Frontal cortex (tissue), 4 donors: ENCODE data around the gene ZNF511. TPM values are rescaled to one million over a fixed set of nuclear protein-coding genes. Genes with fewer than 3 reads are reported as not detected.

Experiments used
- DNase-seq, 2 donors: peaks; one replicate each; pipeline ENCODE4 v3.0.0; 2012; ENCODE audit warnings: low spot score in 2 of 2
- FAIRE-seq: peaks from 2 replicates; lab custom pipeline; 2012; peaks lifted over from hg19 to GRCh38; lab: Jason Lieb, UNC
- total RNA-seq: library from RNA; depleted of rRNA; stranded (reverse); fragments of >200 nt; gene quantifications from one replicate; pipeline ENCODE4 v1.2.3, GENCODE V29; 2014
- donor health status: control.
- donor health status: control.
- donor health status: control.

Gene ZNF511
- total RNA-seq, 1 donor from 2014 or later = 7.3 TPM

DNA sequence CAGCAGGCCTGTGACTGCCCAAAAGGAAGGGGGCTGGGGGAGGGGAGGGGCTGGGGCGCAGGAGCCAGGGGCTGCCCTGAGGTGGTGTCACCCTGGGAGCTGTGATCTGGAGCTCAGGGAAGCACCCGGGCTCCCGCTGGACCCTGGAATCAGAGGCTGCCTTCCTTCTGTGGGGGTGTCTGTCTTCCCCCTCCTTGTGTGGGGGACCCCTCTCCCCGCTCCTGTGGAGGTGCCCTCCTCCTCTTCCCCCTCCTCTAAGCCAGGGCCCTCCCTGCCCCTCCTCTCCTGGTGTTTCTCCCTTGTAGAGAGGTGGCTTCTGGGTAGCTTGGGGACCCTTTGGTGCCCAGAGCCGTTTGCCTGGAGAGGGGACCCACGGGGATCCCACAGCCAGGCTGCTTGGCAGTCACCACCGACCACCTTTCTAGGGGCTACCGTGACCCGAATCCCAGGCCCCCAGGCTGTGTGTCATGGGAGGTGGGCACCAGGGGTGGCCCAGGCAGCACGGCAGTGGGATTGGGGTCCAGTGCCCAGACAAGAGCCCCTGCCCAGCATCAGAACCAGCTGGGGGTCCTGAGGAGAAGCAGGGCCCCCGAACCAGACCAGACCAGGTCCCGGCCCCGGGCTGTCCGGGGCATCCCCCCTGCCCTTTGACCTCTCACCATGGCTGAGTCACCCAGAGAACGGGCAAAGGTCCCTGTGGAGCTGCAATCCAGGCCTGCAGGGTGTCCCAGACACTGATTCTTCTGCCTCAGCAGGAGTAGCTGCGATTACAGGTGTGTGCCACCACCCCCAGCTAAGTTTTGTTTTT lies 39.2 kb downstream of the ZNF511 start:
- DNase-seq = no peak
- FAIRE-seq = no peak

DNA sequence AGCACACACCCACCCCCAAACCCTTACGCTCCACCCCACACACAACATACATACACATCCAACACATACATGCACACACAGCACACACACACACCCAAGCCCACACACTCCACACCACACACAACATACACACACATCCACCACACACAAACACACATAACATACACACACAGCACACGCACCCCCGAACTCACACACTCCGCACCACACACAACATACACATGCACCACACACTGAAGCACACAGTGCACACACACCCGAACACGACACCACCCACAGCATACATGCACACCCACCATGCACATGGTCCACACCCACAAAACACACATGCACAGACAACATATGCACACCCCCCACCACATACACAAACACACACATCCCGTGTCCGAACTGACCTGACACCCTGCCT lies 40.5 kb downstream of the ZNF511 start:
- no peak for FAIRE-seq
- no peak for DNase-seq

DNA sequence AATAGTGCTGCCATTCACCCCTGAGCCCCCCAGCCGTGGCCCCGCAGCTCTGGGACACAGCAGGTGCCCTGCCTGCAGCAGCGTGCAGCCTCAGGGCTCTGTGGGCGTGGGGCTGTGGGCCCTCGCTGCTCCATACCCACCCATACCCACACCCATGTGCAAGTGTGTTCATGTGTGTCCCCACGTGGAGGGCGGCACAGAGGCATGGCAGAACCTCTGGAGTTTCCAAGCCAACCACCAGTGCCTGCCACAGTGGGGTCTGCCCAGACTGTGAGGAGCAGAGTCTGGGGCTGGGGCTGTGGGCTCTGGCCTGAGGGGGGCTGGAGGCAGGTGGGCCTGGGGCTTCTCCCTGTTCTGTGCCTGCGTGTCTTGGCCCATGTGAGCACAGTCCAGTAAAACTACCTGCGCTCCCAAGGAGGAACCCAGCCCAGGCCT lies 40.9 kb downstream of the ZNF511 start:
- DNase-seq = no peak

DNA sequence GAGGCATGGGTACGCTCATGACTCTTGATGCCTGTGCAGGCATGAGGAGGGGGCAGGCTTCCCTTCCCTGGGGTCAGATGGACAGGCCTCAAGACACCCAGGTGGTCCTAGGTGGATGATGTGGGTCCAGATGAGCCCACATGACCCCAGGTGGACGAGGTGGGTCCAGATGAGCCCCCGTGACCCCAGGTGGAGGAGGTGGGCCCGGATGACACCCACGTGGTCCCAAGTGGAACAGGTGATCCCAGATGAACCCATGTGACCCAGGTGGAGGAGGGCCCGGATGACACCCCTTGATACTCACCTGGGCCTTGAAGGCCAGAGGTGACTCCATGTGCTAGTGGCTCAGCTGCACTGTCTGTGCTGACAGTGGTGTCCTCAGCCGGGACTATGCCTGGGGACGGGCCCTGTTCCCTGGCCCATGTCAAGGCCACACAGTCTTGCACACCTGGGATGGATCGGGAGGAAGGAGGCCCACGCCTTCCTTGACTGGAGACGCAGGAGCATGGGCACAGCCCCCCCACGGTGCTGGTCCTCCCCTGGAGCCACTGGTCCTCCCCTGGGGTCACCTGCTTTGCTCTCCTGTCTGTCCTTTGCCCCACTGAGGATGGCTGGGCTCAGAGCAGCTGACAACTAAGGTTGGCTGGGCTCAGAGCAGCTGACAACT lies 41.7 kb downstream of the ZNF511 start:
- DNase-seq = no peak
- FAIRE-seq = no peak

More for the DNA sequence above, 40.9 kb downstream of the ZNF511 start:
- FAIRE-seq = no peak

DNA sequence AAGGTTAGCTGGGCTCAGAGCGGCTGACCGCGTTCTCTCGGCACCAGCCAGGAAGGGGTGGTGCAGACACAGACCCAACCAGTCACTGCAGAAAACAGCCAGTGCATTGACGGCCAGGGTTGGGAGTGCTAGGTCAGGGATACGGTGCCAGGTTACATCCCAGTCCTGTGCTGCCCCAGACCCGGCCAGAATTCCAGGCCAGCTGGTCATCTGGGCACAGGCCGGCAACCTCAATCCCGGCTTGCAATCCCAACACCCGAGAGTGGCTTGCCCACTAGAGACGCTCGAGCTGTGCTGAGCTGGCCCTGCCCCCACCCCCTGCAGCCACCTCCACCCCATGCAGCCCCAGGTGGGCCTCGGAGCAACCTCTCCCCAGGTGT lies 42.2 kb downstream of the ZNF511 start:
- no peak for DNase-seq

DNA sequence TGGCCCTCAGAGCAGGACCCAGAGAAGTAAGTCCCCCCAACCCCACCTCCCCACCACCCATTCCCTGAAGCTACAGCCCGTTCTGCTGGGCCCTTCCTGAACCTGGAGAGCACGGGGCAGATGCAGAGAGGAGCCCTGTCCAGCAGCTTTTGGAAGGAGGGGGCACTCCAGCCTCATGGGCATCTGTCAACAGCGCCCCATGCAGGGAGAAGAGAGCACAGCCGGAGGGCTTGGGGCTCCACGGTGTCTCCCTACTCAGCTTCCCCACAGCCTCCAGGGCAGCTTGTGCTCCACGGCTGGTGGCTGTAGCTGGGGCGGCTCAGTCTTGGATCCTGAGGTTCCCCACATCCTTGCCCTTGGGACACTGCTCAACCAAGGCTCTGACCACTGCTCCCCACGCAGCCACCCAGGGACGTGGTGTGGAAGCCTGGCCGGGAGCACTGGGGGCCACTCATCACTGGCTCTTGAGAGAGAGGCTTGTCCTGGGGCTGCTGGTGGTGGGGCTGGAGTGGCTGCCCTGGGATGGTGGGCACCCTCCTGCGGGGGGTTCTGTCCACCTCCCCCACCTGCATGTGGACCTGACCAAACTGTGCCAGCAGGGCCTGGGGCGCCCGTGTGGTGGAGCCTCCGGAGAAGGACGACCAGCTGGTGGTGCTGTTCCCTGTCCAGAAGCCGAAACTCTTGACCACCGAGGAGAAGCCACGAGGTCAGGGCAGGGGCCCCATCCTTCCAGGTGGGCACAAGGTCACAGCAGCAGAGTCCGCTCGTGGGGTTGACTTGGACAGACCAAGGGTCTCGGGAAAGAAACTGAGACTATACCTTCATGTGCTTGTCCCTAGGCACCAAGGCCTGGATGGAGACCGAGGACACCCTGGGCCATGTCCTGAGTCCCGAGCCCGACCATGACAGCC lies 42.9 kb downstream of the ZNF511 start:
- no peak for FAIRE-seq
- no peak for DNase-seq

More for the DNA sequence above, 42.2 kb downstream of the ZNF511 start:
- FAIRE-seq = no peak

DNA sequence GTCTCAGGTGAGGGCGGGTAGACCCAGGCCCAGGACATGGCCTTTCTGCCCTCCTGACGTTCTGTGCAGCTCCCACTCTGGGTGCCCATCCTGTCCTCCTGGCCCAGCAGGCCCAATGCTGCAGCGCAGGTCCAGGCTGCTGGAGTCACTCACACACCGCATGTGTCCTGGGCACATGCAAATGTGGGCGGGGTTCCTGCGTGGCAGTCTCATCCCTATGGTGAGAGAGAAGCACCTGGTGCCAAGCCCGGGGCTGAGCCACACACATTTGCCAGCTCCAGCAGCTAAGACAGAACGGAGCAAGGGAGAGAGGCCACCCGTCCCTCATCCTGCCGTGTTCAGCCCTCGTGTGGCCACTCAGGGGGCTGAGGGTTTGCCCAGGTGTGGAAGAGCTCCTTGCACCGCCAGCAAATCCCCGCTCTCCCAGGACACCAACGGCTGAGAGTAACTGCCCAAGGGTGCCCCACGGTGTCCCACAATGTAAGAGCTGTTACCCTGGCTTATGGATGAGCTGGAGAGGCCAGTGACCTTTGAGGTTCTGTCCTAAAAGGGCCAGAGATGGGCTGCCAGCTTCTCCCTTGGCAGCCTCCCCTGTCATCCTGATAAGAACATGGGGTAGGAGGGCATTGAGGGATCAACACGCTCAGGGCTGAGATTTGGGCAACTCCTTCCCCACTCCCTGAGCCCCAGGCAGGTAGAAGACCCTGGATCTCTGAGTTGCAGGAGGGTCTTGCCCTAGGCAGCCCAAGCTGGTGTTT lies 44.7 kb downstream of the ZNF511 start:
- DNase-seq (no peak), FAIRE-seq (no peak)

DNA sequence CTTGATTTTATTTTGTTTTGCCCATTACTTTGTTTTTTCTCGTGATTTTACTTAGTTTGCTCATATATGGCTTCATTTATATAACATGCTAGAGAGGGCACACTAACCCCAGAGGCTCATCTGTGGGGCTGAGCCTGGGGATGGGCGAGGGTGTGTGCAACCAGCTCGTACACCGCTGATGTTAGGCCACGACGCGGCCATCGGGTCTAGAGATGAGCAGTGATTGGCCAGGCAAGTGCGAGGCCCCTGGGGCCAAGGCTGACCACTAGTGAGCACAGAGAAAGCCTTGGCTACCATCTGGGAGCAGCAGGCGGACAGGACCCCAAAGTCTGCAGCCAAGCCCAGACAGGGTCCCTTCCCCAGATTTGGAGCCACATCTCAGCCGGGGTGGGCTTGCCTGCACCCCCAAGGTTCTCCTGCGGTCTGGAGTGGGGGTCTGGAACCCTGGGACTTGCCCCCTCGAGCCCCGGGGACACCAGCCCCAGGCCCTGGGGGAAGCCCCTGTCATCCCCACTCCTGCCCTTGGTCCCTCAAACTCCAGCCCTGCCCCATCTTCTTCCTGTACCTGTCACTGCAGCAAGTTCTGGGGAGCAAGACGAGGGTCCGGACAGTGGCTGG lies 45.4 kb downstream of the ZNF511 start:
- FAIRE-seq (no peak), DNase-seq (no peak)

DNA sequence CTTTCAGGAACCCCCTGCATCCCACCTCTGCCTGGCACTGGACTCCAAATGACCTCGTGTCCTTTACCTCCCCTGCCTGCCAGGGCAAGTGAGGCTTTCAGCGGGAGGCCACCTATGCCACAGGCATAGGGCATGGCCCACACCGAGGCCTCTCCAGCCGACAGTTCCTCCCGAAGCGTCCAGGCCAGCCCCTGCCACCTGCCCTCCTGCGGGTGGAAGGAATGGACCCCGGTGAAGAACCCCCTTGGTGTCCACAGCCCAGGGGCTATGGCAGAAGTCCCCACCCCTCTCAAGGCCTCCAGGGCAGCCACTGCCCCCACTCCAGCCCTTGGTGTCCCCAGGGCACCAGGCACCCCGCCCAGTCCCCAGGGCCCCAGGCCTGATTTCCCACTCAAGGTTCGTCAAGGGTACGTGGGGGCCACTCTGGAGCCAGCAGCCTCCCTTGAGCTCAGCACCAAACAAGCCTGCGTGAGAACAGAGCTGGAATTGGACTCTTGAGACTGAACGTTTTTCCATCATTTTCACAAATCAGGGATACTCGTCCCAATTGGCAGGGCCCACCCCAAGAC lies 46.0 kb downstream of the ZNF511 start:
- no peak for DNase-seq
- FAIRE-seq = no peak

DNA sequence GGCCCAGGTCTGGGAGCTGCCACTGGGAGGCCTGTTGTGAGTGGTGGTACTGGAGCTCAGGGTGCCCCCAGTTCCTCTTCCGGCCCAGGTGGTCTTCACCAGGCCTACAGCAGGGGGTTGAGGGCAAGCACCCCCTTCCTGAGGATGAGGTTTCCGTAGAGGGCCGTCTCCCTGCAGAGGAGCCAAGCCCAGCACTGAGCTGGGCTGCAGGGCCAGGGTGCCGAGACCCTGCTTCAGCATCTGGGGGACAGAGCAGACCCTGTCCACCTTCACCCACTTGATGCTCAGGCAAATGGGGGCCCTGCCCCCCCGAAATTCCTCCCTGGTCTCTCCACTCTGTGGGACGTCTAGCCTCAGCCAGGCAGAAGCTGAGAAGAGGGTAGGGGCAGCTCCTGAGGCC lies 46.6 kb downstream of the ZNF511 start:
- no peak for DNase-seq
- no peak for FAIRE-seq

DNA sequence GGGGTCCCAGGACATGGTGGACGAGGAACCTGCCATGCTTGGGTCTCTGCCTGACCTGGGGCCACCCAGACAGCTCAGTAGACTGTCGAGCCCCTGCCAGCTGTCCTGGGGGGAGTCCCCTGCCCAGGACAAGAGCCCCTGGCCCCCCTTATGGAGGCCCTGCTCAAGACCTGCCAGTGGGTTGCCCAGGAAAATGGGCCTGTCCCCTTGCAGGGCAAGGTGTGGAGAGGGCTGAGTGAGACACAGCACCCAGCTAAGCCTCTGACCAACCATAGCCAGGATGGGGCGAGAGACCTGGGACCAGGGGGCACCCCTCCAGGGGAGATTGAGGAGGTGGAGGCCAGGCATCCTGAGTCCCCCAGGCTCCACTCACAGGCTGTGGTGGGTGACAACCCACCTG lies 47.3 kb downstream of the ZNF511 start:
- FAIRE-seq (no peak), DNase-seq (no peak)

DNA sequence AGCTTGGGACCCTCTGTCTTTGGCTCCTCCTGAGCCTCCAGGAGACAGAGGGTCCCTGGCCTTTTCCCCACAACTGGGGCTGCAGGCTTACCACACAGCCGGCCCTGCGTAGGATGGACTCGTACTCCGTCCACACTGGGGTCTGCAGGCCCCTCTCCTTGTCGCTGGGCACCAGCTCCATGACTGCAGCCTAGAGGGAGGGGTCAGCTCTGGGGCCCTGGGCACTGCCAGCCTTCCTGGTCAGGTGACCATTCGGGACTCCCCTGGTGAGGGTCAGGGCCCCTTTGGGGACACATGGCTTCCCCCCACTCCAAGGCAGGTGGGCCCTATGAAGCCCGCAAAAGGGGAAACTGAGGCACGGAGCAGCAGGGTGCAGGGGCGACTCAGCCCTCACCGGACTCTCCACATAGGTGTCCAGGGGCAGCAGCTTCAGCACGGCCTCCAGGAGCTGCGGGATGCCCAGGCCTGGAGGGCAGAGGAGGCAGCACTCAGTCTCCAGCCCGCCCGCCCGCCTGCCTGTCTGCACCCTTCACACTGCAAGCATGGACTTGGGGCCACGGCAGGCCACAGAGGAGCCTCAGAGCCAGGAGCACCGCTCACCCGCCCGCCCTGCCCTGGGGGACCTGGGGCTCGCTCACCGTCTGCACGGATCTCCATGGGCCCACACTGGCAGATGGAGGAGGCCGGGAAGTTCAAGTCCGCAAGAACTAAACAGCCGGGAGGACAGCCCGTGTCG lies 48.0 kb downstream of the ZNF511 start:
- FAIRE-seq (no peak), DNase-seq (no peak)

DNA sequence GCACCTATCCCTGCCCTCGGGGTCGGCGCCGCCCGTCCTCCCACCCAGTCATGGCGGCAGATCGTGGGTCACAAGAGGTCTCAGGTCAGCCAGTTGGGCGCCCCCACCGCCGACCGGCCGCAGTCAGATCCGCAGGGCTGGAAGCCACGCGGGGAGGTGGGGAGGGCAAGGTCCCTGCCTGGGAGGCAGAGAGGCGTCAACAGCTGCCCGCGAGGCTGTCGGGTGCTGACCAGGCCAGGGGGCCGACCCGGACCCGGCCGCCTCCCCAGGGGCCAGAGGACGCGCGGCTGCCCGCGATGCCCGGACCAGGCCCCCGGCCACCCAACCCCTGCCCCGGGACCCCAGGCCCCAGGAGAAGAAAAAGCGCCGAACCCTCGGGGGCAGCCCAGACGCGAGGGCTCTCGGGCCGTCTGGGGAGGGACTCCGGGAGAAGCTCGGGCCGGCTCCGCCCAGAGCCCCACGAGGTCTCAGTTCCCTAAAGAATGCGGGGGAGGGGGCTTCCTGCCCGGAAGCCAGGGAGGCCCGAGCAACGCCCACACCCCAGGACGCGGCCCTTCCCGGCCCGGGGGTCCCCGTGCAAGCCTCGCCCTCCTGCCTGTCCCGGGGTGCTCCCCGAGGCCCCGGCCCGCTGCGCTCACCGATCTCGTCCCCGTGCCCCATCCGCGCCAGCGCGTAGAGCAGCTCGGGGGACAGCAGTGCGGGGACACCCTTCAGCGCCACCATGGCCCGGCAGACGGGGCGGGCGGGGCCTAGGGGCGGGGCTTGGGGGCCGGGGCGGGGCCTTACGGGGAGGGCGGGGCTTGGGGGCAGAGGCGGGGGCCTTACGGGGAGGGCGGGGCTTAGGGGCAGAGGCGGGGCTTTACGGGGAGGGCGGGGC lies 48.8 kb downstream of the ZNF511 start, which contains the start of gene FUOM:
Gene FUOM (minus strand): TSS at position 735 of the 877 bp plus-strand sequence. CDS start 12 bp downstream, at position 723.
- peak; percentile 79 to 96 for DNase-seq
- FAIRE-seq = no peak

DNA sequence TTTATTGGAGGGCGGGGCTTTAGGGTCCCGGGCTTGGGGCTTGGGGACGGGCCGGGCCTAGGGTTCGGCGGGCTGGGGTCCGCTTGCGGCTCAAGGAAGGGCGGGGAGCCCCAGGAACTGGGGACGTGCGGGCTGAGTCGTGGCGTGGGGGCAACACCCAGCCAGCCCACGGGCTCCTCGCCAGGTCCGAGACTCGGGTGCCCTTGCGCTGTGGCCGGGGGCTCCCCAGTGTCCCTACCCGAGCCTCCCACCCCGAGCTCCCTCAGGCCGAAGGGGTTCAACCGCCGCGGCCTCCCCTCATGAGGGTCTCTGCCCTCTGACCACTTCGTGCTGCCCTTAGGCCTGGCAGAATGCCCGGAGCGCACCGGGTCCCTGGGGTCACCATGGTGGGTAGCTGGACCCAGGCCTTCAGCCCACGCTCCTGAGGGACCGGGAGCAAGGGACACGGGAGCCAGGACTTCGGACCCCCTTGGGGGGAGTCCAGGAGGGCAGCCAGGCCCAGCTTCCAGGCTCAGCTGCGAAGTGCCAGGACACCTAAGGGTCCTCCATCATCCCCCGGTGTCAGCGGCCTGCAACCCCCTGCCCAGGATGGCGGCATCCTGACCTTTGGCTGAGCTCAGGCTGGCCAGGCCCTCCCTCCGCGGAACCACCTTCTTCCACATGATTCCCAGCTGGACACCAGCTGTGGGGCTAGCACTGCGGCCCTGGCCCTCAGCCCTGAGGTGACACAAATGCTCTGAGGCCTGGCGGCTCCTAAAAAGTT lies 49.6 kb downstream of the ZNF511 start:
- DNase-seq (no peak), FAIRE-seq (no peak)

DNA sequence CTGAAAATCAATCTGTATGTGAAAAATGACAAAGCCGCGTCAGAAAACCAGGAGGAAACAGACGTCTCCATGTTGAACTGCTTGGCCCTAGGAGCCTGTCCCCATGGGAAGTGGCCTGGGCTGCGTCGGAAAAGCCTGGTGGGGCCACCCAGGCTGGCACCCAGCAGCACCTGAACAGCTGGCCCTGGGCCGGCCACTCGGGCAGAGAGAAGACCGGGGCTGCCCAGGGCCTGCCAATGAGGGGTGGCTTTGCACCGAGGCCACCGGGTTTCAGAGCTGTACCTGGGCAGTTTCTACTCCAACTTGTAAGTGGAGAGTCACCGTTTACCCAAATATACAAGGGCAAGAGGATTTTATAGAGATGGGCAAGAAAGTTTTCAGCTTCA lies 50.2 kb downstream of the ZNF511 start:
- no peak for DNase-seq
- no peak for FAIRE-seq

DNA sequence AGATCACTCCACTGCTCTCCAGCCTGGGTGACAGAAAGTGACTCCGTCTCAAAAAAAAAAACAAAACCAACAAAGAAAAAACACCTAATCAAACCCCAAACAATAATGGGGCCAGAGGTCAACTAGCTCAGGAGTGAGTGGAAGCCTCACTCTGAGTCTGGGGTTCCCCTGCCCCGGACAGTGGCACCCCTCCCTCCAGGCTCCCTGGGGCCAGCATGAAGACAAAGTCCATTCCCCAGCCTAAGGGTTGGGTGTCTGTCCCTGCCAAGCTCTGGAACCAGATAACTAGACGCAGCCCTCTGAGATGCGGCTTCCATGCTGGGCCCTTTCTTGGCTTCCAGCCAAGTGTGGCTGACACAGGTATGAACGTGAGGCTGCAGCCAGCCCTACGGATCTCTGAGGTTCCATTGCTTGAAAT lies 50.8 kb downstream of the ZNF511 start:
- FAIRE-seq (no peak), DNase-seq (no peak)
